Measurements from ENCODE around the gene CHM.

- TF ChIP-seq POLR2AphosphoS5 (IDR thresholded peaks at IDR 0.05; ENCODE audit: low read depth) (no peak), EZH2 (IDR thresholded peaks at IDR 0.05; ENCODE audit: low read depth, unreplicated experiment) (no peak), ZNF462 (CRISPR knock-in tag; IDR thresholded peaks at IDR 0.05) (no peak), JUNB (IDR thresholded peaks at IDR 0.05; ENCODE audit: unreplicated experiment) (no peak), REST (IDR thresholded peaks at IDR 0.05; ENCODE audit: unreplicated experiment) (no peak), NANOG (IDR thresholded peaks at IDR 0.05; ENCODE audit: borderline replicate concordance) (no peak), CREB1 (CRISPR knock-in tag; IDR thresholded peaks at IDR 0.05; ENCODE audit: low read depth) (no peak), EZH2phosphoT487 (IDR thresholded peaks at IDR 0.05; ENCODE audit: unreplicated experiment) (no peak), ETS1 (IDR thresholded peaks at IDR 0.05) (no peak)
- TF ChIP-seq, protein P1, sequence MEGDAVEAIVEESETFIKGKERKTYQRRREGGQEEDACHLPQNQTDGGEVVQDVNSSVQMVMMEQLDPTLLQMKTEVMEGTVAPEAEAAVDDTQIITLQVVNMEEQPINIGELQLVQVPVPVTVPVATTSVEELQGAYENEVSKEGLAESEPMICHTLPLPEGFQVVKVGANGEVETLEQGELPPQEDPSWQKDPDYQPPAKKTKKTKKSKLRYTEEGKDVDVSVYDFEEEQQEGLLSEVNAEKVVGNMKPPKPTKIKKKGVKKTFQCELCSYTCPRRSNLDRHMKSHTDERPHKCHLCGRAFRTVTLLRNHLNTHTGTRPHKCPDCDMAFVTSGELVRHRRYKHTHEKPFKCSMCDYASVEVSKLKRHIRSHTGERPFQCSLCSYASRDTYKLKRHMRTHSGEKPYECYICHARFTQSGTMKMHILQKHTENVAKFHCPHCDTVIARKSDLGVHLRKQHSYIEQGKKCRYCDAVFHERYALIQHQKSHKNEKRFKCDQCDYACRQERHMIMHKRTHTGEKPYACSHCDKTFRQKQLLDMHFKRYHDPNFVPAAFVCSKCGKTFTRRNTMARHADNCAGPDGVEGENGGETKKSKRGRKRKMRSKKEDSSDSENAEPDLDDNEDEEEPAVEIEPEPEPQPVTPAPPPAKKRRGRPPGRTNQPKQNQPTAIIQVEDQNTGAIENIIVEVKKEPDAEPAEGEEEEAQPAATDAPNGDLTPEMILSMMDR (conservative IDR thresholded peaks at IDR 0.05; ENCODE audit: low read depth in 2 of 2), result no peak
Observed at GRCh38 chrX:85941275-85941674, 106.1 kb downstream of the CHM start.
